Spinal cord (tissue), 10 donors: ENCODE data around the gene ANGPTL5. TPM values are rescaled to one million over a fixed set of nuclear protein-coding genes. Genes with fewer than 3 reads are reported as not detected.

ENCODE experiments used
- DNase-seq, 6 donors: peaks; one replicate each; pipeline versions ENCODE4 v3.0.0 to v3.0.0-alpha.2; 2013 to 2015; ENCODE audit warnings: low spot score in 6 of 6, low read depth in 4 of 6
- H3K27ac ChIP-seq: one replicate; pipeline ENCODE4 v1.5.1; 2013; ENCODE audit warnings: low read depth, low read length, control low read depth
- H3K27me3 ChIP-seq: one replicate; pipeline ENCODE4 v1.6.1; 2013; ENCODE audit warnings: low read length; ENCODE audit not compliant: control insufficient read depth, insufficient read depth
- H3K36me3 ChIP-seq: one replicate; pipeline ENCODE4 v1.6.1; 2013; ENCODE audit warnings: low read length; ENCODE audit not compliant: control insufficient read depth, insufficient read depth
- H3K4me1 ChIP-seq: one replicate; pipeline ENCODE4 v1.6.1; 2013; ENCODE audit warnings: low read length; ENCODE audit not compliant: control insufficient read depth, insufficient read depth
- H3K4me3 ChIP-seq: one replicate; pipeline ENCODE4 v1.5.1; 2013; ENCODE audit warnings: low read depth, low read length, control low read depth
- H3K9me3 ChIP-seq: one replicate; pipeline ENCODE4 v1.6.1; 2013; ENCODE audit warnings: low read length; ENCODE audit not compliant: control insufficient read depth, insufficient read depth
- WGBS: methylation state at CpG from one replicate; pipeline ENCODE4 v1.1.5; 2013; ENCODE audit warnings: missing lambda C conversion rate; ENCODE audit not compliant: insufficient coverage; 5-methylcytosine and 5-hydroxymethylcytosine counted together
- polyA plus RNA-seq, 2 donors: library from polyadenylated mRNA; unstranded; fragments of 120-200 nt; gene quantifications; one replicate each; pipeline ENCODE4 v1.2.1, GENCODE V29; 2013; ENCODE audit not compliant: insufficient read length in 2 of 2
- total RNA-seq, 2 donors: library from RNA; depleted of rRNA in 1 of 2; stranded (reverse); fragments of 120-200 nt in 1 of 2; fragments of >200 nt in 1 of 2; gene quantifications; one replicate each; pipeline versions ENCODE4 v1.2.3 to v1.2.4, GENCODE V29; 2013 to 2014
- donor health status: healthy.

ANGPTL5 gene
- total and polyA plus RNA-seq, 4 donors = 0.59 to 4.7 (median 1.4) TPM

- Histone ChIP-seq H3K27ac (no peak overlapping the region), H3K4me1 (no peaks in the 10 kb centered on the region), H3K4me3 (no peak overlapping the region), H3K36me3 (no peaks in the 10 kb centered on the region), H3K27me3 (no peaks in the 10 kb centered on the region), H3K9me3 (peaks cover 1% of the 10 kb centered on the region)
- 67% methylated on average over 1 of the region's 5 CpGs for WGBS
- no peak for DNase-seq
Measured at GRCh38 chr11:101929294-101929915, 13.1 kb upstream of the ANGPTL5 start.

GRCh38 chr11:101923554-101923953, 7.2 kb upstream of the ANGPTL5 start:
- H3K4me3 ChIP-seq = no peak overlapping the region
- H3K9me3 ChIP-seq = no peaks in the 10 kb centered on the region
- no peak overlapping the region for H3K27ac ChIP-seq
- no peaks in the 10 kb centered on the region for H3K27me3 ChIP-seq
- no peak for DNase-seq
- WGBS = no CpG with 5 or more reads among the region's 2 CpGs
- H3K36me3 ChIP-seq = no peaks in the 10 kb centered on the region
- no peaks in the 10 kb centered on the region for H3K4me1 ChIP-seq

GRCh38 chr11:101920992-101921391, 4.7 kb upstream of the ANGPTL5 start:
- Histone ChIP-seq H3K36me3 (no peaks in the 10 kb centered on the region), H3K27me3 (no peaks in the 10 kb centered on the region), H3K9me3 (no peaks in the 10 kb centered on the region), H3K4me3 (no peak overlapping the region), H3K27ac (no peak overlapping the region), H3K4me1 (no peaks in the 10 kb centered on the region)
- no peak for DNase-seq
- no CpG with 5 or more reads among the region's 1 CpG for WGBS

GRCh38 chr11:101917226-101917625, 904 bp upstream of the ANGPTL5 start:
- Histone ChIP-seq H3K4me3 (no peak overlapping the region), H3K9me3 (no peaks in the 10 kb centered on the region), H3K27me3 (no peaks in the 10 kb centered on the region), H3K4me1 (no peaks in the 10 kb centered on the region), H3K36me3 (no peaks in the 10 kb centered on the region), H3K27ac (no peak overlapping the region)
- peak in 2 of 6 donors; percentile 13 to 24 for DNase-seq

- peak in 5 of 6 donors; percentile 36 to 75 (median 53) for DNase-seq
- Histone ChIP-seq H3K36me3 (no peaks in the 10 kb centered on the region), H3K4me1 (no peaks in the 10 kb centered on the region), H3K27me3 (no peaks in the 10 kb centered on the region), H3K27ac (peak overlapping the region; percentile 96), H3K4me3 (peak overlapping the region; percentile 83), H3K9me3 (no peaks in the 10 kb centered on the region)
- 0% methylated on average over 1 of the region's 4 CpGs for WGBS
Measured at GRCh38 chr11:101915791-101916291, 481 bp downstream of the ANGPTL5 start.

GRCh38 chr11:101914738-101915426, 1.4 kb downstream of the ANGPTL5 start, which contains the start of gene CEP126:
Gene CEP126 (plus strand): TSS chr11:101915010. CDS start chr11:101915285, 275 bp downstream.
- under 1% methylated on average over 56 of the region's 56 CpGs for WGBS
- DNase-seq = peak; percentile 90 to 98 (median 94)
- peak within 1 kb of the TSS; percentile 96 for H3K27ac ChIP-seq
- H3K9me3 ChIP-seq = no peaks in the 10 kb centered on the region
- H3K4me1 ChIP-seq = no peaks in the 10 kb centered on the region
- H3K27me3 ChIP-seq = no peaks in the 10 kb centered on the region
- peak within 1 kb of the TSS; percentile 83 for H3K4me3 ChIP-seq
- H3K36me3 ChIP-seq = no peaks in the 10 kb centered on the region

- Histone ChIP-seq H3K4me1 (no peaks in the 10 kb centered on the region), H3K27me3 (no peaks in the 10 kb centered on the region), H3K9me3 (no peaks in the 10 kb centered on the region), H3K27ac (peak overlapping the region; percentile 96), H3K36me3 (no peaks in the 10 kb centered on the region), H3K4me3 (peak overlapping the region; percentile 83)
- WGBS = 0% methylated on average over 1 of the region's 6 CpGs
- peak in 2 of 6 donors; percentile 74 to 78 for DNase-seq
Measured at GRCh38 chr11:101914341-101914737, 2.0 kb downstream of the ANGPTL5 start.

GRCh38 chr11:101913656-101914055, 2.7 kb downstream of the ANGPTL5 start:
- no peak for DNase-seq
- WGBS = 100% methylated on average over 3 of the region's 5 CpGs

GRCh38 chr11:101912823-101913284, 3.5 kb downstream of the ANGPTL5 start:
- no CpG with 5 or more reads among the region's 3 CpGs for WGBS
- no peaks in the 10 kb centered on the region for H3K9me3 ChIP-seq
- peak in 1 of 6 donors; percentile 7 for DNase-seq
- H3K4me3 ChIP-seq = no peak overlapping the region
- H3K27ac ChIP-seq = no peak overlapping the region
- no peaks in the 10 kb centered on the region for H3K27me3 ChIP-seq
- no peaks in the 10 kb centered on the region for H3K36me3 ChIP-seq
- no peaks in the 10 kb centered on the region for H3K4me1 ChIP-seq

More at GRCh38 chr11:101913656-101914055, 2.7 kb downstream of the ANGPTL5 start:
- Histone ChIP-seq H3K4me3 (no peak overlapping the region), H3K27me3 (no peaks in the 10 kb centered on the region), H3K27ac (peak overlapping the region; percentile 96), H3K9me3 (no peaks in the 10 kb centered on the region), H3K4me1 (no peaks in the 10 kb centered on the region), H3K36me3 (no peaks in the 10 kb centered on the region)
